ENCODE data around the gene SLC11A1.

Gene SLC11A1

DNA sequence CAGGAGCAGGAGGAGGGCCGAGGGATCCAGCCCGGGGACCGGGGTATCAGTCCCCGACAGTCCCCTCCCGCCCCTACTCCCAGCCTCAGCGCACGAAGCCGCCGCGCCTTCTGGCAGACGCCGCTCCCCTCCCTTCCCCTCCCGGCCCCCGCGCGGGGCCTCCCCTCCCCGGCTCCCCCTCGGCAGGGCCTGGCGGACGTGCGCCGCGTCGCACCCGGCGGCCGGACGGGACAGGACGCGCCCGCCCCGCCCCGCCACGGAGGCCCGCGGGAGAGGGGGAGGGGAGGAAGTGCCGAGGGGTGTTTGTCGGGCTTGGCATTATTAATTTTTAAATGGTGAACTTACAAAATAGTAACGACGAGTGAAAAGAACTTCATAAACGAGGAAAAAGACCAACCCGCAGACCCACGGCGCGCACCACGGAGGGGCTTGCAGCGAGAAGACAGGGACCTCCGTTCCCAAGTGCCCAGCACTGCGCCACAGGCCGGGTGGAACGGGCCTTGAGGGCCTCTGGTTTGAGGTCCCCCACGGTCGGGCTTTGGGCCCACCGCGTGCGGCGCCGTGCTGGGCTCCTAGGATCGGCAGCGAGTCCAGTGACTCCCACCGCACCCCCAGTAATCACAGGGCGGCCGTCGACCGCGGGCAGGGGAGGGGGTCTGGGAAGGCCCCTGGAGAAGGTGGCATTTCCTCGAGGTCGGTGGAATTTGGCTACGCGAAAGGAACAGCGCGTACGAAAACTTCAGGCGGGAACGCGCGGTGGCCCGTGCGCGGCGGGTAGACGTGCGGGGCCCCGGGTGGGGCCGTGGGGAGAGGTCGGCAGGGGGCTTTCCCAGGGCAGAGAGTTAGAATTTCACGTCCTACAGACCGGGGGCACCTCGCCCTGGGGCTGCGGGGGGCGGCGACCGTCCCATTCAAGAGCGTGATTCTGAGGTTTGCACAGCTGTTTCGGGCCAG, 16.6 kb downstream of the SLC11A1 start (continued):
- no peak for TF ChIP-seq GFI1B (tag by site-specific recombination; IDR thresholded peaks at IDR 0.05)
- TF ChIP-seq ZBTB26 (tag by site-specific recombination; optimal IDR thresholded peaks at IDR 0.05), result peak; percentile 33
- TF ChIP-seq HOXA7 (CRISPR knock-in tag; IDR thresholded peaks at IDR 0.05; ENCODE audit: borderline replicate concordance), result no peak
- TF ChIP-seq ZNF549 (tag by site-specific recombination; IDR thresholded peaks at IDR 0.05), result no peak
- no peak for TF ChIP-seq KLF8 (tag by site-specific recombination; IDR thresholded peaks at IDR 0.05)
- no peak for TF ChIP-seq ZNF121 (tag by site-specific recombination; IDR thresholded peaks at IDR 0.05)
- no peak for TF ChIP-seq ZFP41 (tag by site-specific recombination; IDR thresholded peaks at IDR 0.05; ENCODE audit: borderline replicate concordance)
- no peak for TF ChIP-seq ZNF48 (tag by site-specific recombination; IDR thresholded peaks at IDR 0.05)
- TF ChIP-seq ZNF701 (tag by site-specific recombination; IDR thresholded peaks at IDR 0.05), result no peak
- TF ChIP-seq WT1 (tag by site-specific recombination; IDR thresholded peaks at IDR 0.05), result no peak
- no peak for TF ChIP-seq MZF1 (tag by site-specific recombination; IDR thresholded peaks at IDR 0.05; ENCODE audit: borderline replicate concordance)
- TF ChIP-seq, protein P1, sequence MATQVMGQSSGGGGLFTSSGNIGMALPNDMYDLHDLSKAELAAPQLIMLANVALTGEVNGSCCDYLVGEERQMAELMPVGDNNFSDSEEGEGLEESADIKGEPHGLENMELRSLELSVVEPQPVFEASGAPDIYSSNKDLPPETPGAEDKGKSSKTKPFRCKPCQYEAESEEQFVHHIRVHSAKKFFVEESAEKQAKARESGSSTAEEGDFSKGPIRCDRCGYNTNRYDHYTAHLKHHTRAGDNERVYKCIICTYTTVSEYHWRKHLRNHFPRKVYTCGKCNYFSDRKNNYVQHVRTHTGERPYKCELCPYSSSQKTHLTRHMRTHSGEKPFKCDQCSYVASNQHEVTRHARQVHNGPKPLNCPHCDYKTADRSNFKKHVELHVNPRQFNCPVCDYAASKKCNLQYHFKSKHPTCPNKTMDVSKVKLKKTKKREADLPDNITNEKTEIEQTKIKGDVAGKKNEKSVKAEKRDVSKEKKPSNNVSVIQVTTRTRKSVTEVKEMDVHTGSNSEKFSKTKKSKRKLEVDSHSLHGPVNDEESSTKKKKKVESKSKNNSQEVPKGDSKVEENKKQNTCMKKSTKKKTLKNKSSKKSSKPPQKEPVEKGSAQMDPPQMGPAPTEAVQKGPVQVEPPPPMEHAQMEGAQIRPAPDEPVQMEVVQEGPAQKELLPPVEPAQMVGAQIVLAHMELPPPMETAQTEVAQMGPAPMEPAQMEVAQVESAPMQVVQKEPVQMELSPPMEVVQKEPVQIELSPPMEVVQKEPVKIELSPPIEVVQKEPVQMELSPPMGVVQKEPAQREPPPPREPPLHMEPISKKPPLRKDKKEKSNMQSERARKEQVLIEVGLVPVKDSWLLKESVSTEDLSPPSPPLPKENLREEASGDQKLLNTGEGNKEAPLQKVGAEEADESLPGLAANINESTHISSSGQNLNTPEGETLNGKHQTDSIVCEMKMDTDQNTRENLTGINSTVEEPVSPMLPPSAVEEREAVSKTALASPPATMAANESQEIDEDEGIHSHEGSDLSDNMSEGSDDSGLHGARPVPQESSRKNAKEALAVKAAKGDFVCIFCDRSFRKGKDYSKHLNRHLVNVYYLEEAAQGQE (tag by site-specific recombination; IDR thresholded peaks at IDR 0.05), result no peak
- no peak for TF ChIP-seq ZSCAN23 (tag by site-specific recombination; IDR thresholded peaks at IDR 0.05)
- no peak for TF ChIP-seq ZIC2 (tag by site-specific recombination; IDR thresholded peaks at IDR 0.05)
- TF ChIP-seq ZSCAN4 (tag by site-specific recombination; IDR thresholded peaks at IDR 0.05), result no peak
- no peak for TF ChIP-seq ZNF510 (tag by site-specific recombination; IDR thresholded peaks at IDR 0.05; ENCODE audit: insufficient replicate concordance)
- peak; percentile 27; the same call in 1 of the 2 replicates for TF ChIP-seq ZNF2 (tag by site-specific recombination; IDR thresholded peaks at IDR 0.05)
- no peak for TF ChIP-seq ZNF266 (tag by site-specific recombination; IDR thresholded peaks at IDR 0.05; ENCODE audit: low read depth)

GRCh38 chr2:218399391-218400166, 17.5 kb downstream of the SLC11A1 start, which contains the start of gene CTDSP1:
TSS of gene CTDSP1 (plus strand) at chr2:218399868. CDS start at chr2:218400091, 223 bp downstream.
- H3K27ac ChIP-seq (ENCODE audit: extremely low read depth, low read depth, low read length), result peak within 1 kb of the TSS; percentile 84
- peaks cover 15% of the 10 kb centered on the region for H3K4me1 ChIP-seq (ENCODE audit: control insufficient read depth, insufficient read depth, low read length)
- CTCF ChIA-PET, result no interaction called here
- POLR2A ChIA-PET, result interaction anchor here (0.6 to 1.4 kb wide), 5 partner anchors 10 to 260 kb away, joined by 3 to 10 read pairs (median 4); partner anchors contain the start of genes AAMP, BCS1L, PNKD and ZNF142
- H3K9me3 ChIP-seq (ENCODE audit: control insufficient read depth, insufficient read depth, low read depth, low read length), result no peaks in the 10 kb centered on the region
- peaks cover 0 to 33% of the 10 kb centered on the region in 2 experiments; a peak in 1 of 3 replicates for H3K36me3 ChIP-seq (ENCODE audit: control insufficient read depth in 2 of 2, insufficient read depth in 1 of 2, low read length in 2 of 2)
- peak within 1 kb of the TSS; percentile 80 for H3K4me3 ChIP-seq (ENCODE audit: low read depth, low read length)
- TF ChIP-seq ZNF433 (tag by site-specific recombination; IDR thresholded peaks at IDR 0.05; ENCODE audit: low read depth) (no peak), RBAK (tag by site-specific recombination; IDR thresholded peaks at IDR 0.05) (no peak), ZNF416 (tag by site-specific recombination; IDR thresholded peaks at IDR 0.05) (no peak), ZFHX2 (tag by site-specific recombination; conservative IDR thresholded peaks at IDR 0.05) (peak; percentile 52; the same call in 1 of the 2 replicates), ZNF239 (tag by site-specific recombination; IDR thresholded peaks at IDR 0.05) (no peak), ZNF549 (tag by site-specific recombination; IDR thresholded peaks at IDR 0.05) (no peak), HOXA7 (CRISPR knock-in tag; IDR thresholded peaks at IDR 0.05; ENCODE audit: borderline replicate concordance) (no peak), PRDM1 (tag by site-specific recombination; IDR thresholded peaks at IDR 0.05) (no peak), KLF1 (tag by site-specific recombination; IDR thresholded peaks at IDR 0.05) (no peak; the same call in 1 of the 2 replicates), TCF7L2 (IDR thresholded peaks at IDR 0.05; ENCODE audit: borderline replicate concordance, low read depth, low read length) (no peak), ZNF701 (tag by site-specific recombination; IDR thresholded peaks at IDR 0.05) (no peak), EGR2 (tag by site-specific recombination; IDR thresholded peaks at IDR 0.05; ENCODE audit: low read depth) (no peak), YY1 (tag by site-specific recombination; IDR thresholded peaks at IDR 0.05) (0 out of 2 replicates have a peak, but pooled peaks have one; percentile 33), KLF8 (tag by site-specific recombination; IDR thresholded peaks at IDR 0.05) (peak; percentile 75), ZNF585B (tag by site-specific recombination; IDR thresholded peaks at IDR 0.05) (no peak), ZNF184 (tag by site-specific recombination; IDR thresholded peaks at IDR 0.05) (no peak)
